Loucy (cell line): ENCODE results near the gene CARD19.
"Not testable (repeated sequence)": the region's sequence is repeated elsewhere in the genome, so short reads cannot be mapped to it uniquely, and the experiment has no call there.

Source experiments
- H2AFZ ChIP-seq: fragments of 200-600 bp; sonication (generic); 2 replicates; pipeline ENCODE4 v1.6.0; 2016; ENCODE audit warnings: antibody characterized with exemption, mild to moderate bottlenecking, low read length, moderate library complexity
- H3F3A ChIP-seq: fragments of 200-600 bp; 2 replicates; pipeline ENCODE4 v1.6.0; 2016; ENCODE audit warnings: antibody characterized with exemption, low read depth, mild to moderate bottlenecking
- H3K27me3 ChIP-seq: fragments of 200-600 bp; sonication (generic); 2 replicates; pipeline ENCODE4 v1.6.1; 2014; ENCODE audit warnings: low read length, mild to moderate bottlenecking; ENCODE audit not compliant: insufficient read depth, poor library complexity, severe bottlenecking
- H3K36me3 ChIP-seq: fragments of 200-600 bp; sonication (generic); 2 replicates; pipeline ENCODE4 v1.6.1; 2016; ENCODE audit warnings: low read length; ENCODE audit not compliant: insufficient read depth
- H3K4me1 ChIP-seq: fragments of 200-600 bp; sonication (generic); 2 replicates; pipeline ENCODE4 v1.5.1; 2014; ENCODE audit warnings: low read length, mild to moderate bottlenecking; ENCODE audit not compliant: insufficient read depth, poor library complexity, severe bottlenecking
- H3K4me2 ChIP-seq: fragments of 200-600 bp; sonication (generic); 2 replicates; pipeline ENCODE4 v1.6.0; 2014; ENCODE audit warnings: antibody characterized with exemption, low read length, low read depth, mild to moderate bottlenecking; ENCODE audit not compliant: poor library complexity, severe bottlenecking
- H3K4me3 ChIP-seq: fragments of 200-600 bp; sonication (generic); 2 replicates; pipeline ENCODE4 v1.5.1; 2014; ENCODE audit warnings: low read length, mild to moderate bottlenecking, mixed read lengths; ENCODE audit not compliant: poor library complexity, severe bottlenecking
- H3K79me2 ChIP-seq: fragments of 200-600 bp; sonication (generic); 2 replicates; pipeline ENCODE4 v1.6.1; 2014; ENCODE audit warnings: low read length; ENCODE audit not compliant: insufficient read depth
- H3K9ac ChIP-seq: fragments of 200-600 bp; sonication (generic); 2 replicates; pipeline ENCODE4 v1.6.0; 2014; ENCODE audit warnings: mild to moderate bottlenecking, low read depth, low read length, moderate library complexity; ENCODE audit not compliant: poor library complexity, severe bottlenecking
- H3K9me2 ChIP-seq: fragments of 200-600 bp; sonication (generic); replicated peaks from 2 replicates; pipeline ENCODE4 v1.6.1; 2016; ENCODE audit warnings: low read depth, low read length, mixed read lengths
- H3K9me3 ChIP-seq: fragments of 200-600 bp; sonication (generic); 2 replicates; pipeline ENCODE4 v1.6.1; 2014; ENCODE audit warnings: mild to moderate bottlenecking, antibody characterized with exemption, low read length, low read depth; ENCODE audit not compliant: insufficient read depth
- H4K20me1 ChIP-seq: fragments of 200-600 bp; sonication (generic); 2 replicates; pipeline ENCODE4 v1.6.0; 2014; ENCODE audit warnings: antibody characterized with exemption, low read length, mild to moderate bottlenecking; ENCODE audit not compliant: insufficient read depth, poor library complexity, severe bottlenecking
- CTCF ChIP-seq: fragments of 200-600 bp; sonication (generic); conservative IDR thresholded peaks from 2 replicates; pipeline ENCODE4 v1.5.1; 2014; ENCODE audit warnings: mild to moderate bottlenecking, antibody characterized with exemption, low read length
- EZH2phosphoT487 ChIP-seq: fragments of 200-600 bp; IDR thresholded peaks from 2 replicates; pipeline ENCODE4 v1.6.1; 2018; ENCODE audit warnings: antibody characterized with exemption, mild to moderate bottlenecking, moderate library complexity, borderline replicate concordance

CARD19 gene

GRCh38 chr9:93139365-93140182 lies 43.6 kb downstream of the CARD19 start:
- no peaks in the 10 kb centered on the region for H3K36me3 ChIP-seq
- no peaks in the 10 kb centered on the region for H4K20me1 ChIP-seq
- no peak overlapping the region for H3K4me2 ChIP-seq
- H3F3A ChIP-seq: no peaks in the 10 kb centered on the region
- H2AFZ ChIP-seq: no peak overlapping the region
- no peaks in the 10 kb centered on the region for H3K9me3 ChIP-seq
- H3K9ac ChIP-seq: no peak overlapping the region
- H3K4me1 ChIP-seq: peaks cover 10% of the 10 kb centered on the region
- no peaks in the 10 kb centered on the region for H3K27me3 ChIP-seq
- no peak overlapping the region for H3K4me3 ChIP-seq
- no peaks in the 10 kb centered on the region for H3K79me2 ChIP-seq
- H3K9me2 ChIP-seq: no peaks in the 10 kb centered on the region
- no peak for TF ChIP-seq CTCF
- TF ChIP-seq EZH2phosphoT487: no peak

- H3K9ac ChIP-seq: no peak overlapping the region
- H3F3A ChIP-seq: no peaks in the 10 kb centered on the region
- H3K79me2 ChIP-seq: no peaks in the 10 kb centered on the region
- H3K4me2 ChIP-seq: no peak overlapping the region
- no peaks in the 10 kb centered on the region for H3K27me3 ChIP-seq
- peaks cover 10% of the 10 kb centered on the region for H3K4me1 ChIP-seq
- no peak overlapping the region for H3K4me3 ChIP-seq
- no peaks in the 10 kb centered on the region for H3K9me2 ChIP-seq
- no peaks in the 10 kb centered on the region for H4K20me1 ChIP-seq
- no peak for TF ChIP-seq CTCF
- TF ChIP-seq EZH2phosphoT487: no peak
- H3K36me3 ChIP-seq: no peaks in the 10 kb centered on the region
- H2AFZ ChIP-seq: no peak overlapping the region
- H3K9me3 ChIP-seq: no peaks in the 10 kb centered on the region
Observed at GRCh38 chr9:93141771-93142483, 45.9 kb downstream of the CARD19 start.

GRCh38 chr9:93143830-93144530 lies 48.0 kb downstream of the CARD19 start:
- no peaks in the 10 kb centered on the region for H3F3A ChIP-seq
- H3K27me3 ChIP-seq: no peaks in the 10 kb centered on the region
- TF ChIP-seq EZH2phosphoT487 (no peak), CTCF (no peak)
- no peaks in the 10 kb centered on the region for H3K79me2 ChIP-seq
- H4K20me1 ChIP-seq: no peaks in the 10 kb centered on the region
- H3K36me3 ChIP-seq: no peaks in the 10 kb centered on the region
- peaks cover 7% of the 10 kb centered on the region for H3K4me1 ChIP-seq
- no peaks in the 10 kb centered on the region for H3K9me2 ChIP-seq
- peak overlapping the region; percentile 91 for H2AFZ ChIP-seq
- H3K9ac ChIP-seq: no peak overlapping the region
- H3K9me3 ChIP-seq: no peaks in the 10 kb centered on the region
- no peak overlapping the region for H3K4me3 ChIP-seq
- H3K4me2 ChIP-seq: peak overlapping the region; percentile 19

- not testable (repeated sequence) for H3K4me2 ChIP-seq, H3K27me3 ChIP-seq
Observed at GRCh38 chr9:93146696-93147095, 50.7 kb downstream of the CARD19 start.

More at GRCh38 chr9:93146696-93147095, 50.7 kb downstream of the CARD19 start:
- H2AFZ ChIP-seq, H3K4me1 ChIP-seq, H4K20me1 ChIP-seq, H3F3A ChIP-seq, H3K79me2 ChIP-seq, H3K9me2 ChIP-seq, H3K9me3 ChIP-seq, H3K4me3 ChIP-seq, H3K36me3 ChIP-seq, H3K9ac ChIP-seq: not testable (repeated sequence)
